ENCODE results near the gene P2RY8.
"Not testable (repeated sequence)": the region's sequence is repeated elsewhere in the genome, so short reads cannot be mapped to it uniquely, and the experiment has no call there.

DNA sequence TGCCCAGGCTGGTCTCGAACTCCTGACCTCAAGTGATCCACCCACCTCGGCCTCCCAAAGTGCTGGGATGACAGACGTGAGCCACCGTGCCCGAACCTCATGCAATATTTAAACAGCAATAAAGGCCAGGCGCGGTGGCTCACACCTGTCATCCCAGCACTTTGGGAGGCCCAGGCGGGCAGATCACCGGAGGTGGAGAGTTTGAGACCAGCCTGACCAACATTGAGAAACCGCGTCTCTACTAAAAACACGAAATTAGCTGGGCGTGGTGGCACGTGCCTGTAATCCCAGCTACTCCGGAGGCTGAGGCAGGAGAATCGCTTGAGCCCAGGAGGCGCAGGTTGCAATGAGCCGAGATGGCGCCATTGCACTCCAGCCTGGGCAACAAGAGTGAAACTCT is 37.2 kb upstream of the P2RY8 start:
- not testable (repeated sequence) for TF ChIP-seq ZNF263 (CRISPR knock-in tag; IDR thresholded peaks at IDR 0.05; ENCODE audit: low read depth); NR3C1 (CRISPR knock-in tag; conservative IDR thresholded peaks at IDR 0.05; ENCODE audit: low read depth)
- TF ChIP-seq, protein P1, sequence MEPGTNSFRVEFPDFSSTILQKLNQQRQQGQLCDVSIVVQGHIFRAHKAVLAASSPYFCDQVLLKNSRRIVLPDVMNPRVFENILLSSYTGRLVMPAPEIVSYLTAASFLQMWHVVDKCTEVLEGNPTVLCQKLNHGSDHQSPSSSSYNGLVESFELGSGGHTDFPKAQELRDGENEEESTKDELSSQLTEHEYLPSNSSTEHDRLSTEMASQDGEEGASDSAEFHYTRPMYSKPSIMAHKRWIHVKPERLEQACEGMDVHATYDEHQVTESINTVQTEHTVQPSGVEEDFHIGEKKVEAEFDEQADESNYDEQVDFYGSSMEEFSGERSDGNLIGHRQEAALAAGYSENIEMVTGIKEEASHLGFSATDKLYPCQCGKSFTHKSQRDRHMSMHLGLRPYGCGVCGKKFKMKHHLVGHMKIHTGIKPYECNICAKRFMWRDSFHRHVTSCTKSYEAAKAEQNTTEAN (CRISPR knock-in tag; IDR thresholded peaks at IDR 0.05): not testable (repeated sequence)
